HG03108 (cell line): ENCODE results near the gene TRIM9.
A peak's percentile ranks its signal among the peaks of the same experiment; 100 is the strongest.

ENCODE experiments used
- ATAC-seq: cut with Tn5 transposase; IDR thresholded peaks from one replicate; pipeline ENCODE4 v1.9.1; 2021; ENCODE audit warnings: moderate library complexity; ENCODE audit not compliant: unreplicated experiment

TRIM9 gene

GRCh38 chr14:51094901-51095853 is at the start of gene TRIM9:
Gene TRIM9, minus strand, starts transcription at chr14:51095105. Its CDS starts 166 bp downstream, at chr14:51094939.
- ATAC-seq = peak; percentile 97

DNA sequence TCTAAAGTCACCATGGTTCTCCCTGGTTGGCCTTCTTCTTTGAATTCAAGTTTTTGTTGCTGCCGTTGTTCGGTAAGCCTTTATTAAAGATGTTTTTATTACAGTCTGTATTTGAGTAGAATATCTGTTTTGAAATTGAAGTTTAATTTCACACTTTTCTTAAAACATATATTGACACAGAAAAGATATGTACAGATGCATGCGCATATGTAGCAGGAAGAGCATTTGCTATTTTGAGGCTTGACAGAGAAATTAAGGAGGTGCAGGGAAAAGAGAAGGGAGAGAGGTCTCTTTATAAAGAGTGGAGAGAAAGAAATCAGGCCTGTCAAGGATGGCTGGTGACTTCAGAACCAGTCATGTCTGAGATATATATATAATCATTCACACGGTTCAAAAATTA is 46.0 kb upstream of the TRIM9 start:
- ATAC-seq = no peak

- ATAC-seq = no peak
These were observed 45.4 kb upstream of the TRIM9 start for GRCh38 chr14:51140338-51140737.

- ATAC-seq = no peak
These were observed 44.3 kb upstream of the TRIM9 start for GRCh38 chr14:51139121-51139681.

- no peak for ATAC-seq
These were observed 43.6 kb upstream of the TRIM9 start for GRCh38 chr14:51138404-51139103.

DNA sequence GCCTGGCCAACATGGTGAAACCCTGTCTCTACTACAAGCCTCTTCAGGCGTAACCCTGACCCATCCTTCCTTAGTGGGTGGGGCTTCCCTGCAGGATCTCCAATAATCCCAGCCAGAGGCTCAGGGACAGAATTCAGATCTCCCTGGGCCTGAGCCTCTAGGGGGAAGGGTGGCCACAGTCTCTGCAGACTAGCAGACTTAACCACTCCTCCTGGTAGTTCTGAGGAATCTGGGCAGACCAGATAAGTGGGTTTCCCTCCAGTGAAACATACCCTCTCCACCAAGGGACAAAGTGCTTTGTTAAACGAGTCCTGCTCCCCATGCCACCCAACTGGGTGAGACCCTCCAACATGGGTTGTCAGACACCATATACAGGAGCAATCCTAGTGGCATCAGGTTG is 36.6 kb upstream of the TRIM9 start:
- ATAC-seq = no peak

DNA sequence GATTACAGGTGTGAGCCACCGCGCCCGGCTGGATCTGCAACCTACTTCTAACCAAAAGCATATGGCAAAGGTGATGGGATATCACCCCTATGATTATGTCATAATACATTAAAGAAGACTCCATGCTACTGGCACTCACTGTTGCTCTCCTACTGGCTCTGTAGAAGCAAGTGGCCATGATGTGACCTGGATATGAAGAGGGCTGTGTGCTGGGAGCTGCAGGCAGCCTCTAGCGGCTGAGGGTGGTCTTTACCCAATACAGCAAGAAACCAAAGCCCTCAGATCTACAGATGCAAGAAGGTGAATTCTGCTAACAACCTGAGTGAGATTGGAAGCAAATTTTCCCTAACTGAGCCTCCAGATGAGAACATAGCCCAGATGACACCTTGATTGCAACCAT is 34.2 kb upstream of the TRIM9 start:
- ATAC-seq = no peak

- ATAC-seq = no peak
These were observed 29.1 kb upstream of the TRIM9 start for GRCh38 chr14:51124029-51124428.

DNA sequence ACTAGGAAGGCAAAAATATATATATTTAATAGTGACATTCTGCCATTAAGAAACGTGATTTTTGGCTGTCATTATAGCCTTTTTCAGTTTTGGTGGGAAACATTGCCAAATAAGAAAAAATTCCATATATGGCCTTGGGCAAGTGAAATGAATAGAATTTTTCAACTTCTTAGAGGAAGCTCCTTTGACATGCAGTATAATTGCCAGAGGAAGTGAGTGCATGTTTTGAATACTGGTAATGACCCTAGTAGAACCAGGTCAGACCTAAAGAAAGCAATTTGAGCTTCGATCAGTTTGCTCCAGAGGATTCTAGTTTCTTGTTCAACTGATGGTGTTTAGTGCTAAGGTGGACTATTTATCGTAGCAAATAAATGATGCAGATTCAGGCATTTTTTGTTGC is 26.2 kb upstream of the TRIM9 start:
- no peak for ATAC-seq

DNA sequence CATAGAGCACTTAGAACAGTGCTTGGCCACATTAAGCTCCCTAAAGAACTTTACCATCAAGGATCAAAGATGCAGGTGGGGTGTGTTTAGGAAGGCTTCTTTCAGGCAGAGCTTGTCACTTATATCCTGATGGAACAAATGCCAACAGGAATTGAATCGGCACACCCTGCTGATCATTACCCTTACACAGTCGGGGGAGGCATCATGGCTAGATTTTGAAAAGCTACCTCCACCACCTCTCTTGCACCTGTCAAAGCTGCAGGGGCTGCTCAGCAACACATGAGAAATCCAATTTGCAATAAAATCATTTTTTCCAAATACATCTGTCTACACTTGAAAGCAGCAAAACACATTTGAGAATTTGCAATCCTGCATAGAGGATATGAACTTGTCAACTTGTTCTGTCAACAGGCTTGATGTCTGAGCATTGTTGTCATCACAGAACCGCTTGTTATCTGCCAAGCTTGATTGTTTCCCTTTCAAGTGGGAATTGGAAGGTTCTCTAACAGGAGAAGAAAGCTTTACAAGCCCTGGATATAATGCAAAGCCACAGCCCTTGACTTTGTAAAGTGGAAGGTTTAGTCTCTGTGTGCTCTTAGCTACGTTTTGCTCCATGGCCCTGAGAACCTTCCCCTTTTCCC is 24.6 kb upstream of the TRIM9 start:
- no peak for ATAC-seq

GRCh38 chr14:51118993-51119392 is 24.1 kb upstream of the TRIM9 start:
- ATAC-seq = no peak

- ATAC-seq = no peak
These were observed 22.7 kb upstream of the TRIM9 start for GRCh38 chr14:51117593-51117992.

DNA sequence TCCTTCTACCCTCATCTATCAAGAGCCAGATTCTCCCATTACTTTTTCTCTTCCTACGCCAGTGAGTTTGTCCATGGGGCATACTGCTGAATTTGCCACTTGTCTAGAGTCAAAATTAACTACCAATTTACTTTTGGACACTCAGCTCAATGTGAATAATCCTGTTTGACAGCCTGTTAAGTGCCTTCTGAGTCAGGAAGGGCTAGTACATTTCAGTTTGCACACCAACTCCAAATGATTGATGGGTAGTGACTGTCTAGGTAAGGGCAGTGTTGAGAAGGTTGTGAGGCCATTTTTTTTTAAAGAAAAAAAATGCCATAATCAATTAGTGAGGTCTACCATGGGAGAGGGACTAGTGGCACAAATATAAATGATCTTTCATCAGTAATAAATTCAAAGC is 21.8 kb upstream of the TRIM9 start:
- no peak for ATAC-seq

GRCh38 chr14:51109651-51110050 is 14.7 kb upstream of the TRIM9 start:
- ATAC-seq = no peak

GRCh38 chr14:51107801-51108200 is 12.9 kb upstream of the TRIM9 start:
- ATAC-seq = no peak

DNA sequence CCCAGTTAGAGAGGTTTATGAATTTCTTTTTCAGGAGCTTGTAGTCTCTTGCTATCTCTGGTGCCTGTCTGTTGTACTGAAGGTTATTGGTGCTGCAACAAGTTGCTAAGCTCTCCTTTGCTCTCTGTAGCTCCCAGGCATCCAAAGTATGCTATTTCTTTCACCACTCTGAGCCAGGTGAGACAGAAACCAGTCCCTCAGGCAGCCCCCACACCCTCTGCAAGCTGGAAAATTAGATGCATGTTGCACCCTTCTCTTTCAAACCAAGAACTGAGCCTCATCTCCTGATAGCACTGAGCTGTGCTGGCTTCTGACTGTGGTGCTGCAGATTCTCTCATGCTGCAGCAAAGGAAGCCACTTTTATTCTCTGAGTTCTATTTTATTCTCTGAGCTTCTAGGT is 9.6 kb upstream of the TRIM9 start:
- no peak for ATAC-seq

DNA sequence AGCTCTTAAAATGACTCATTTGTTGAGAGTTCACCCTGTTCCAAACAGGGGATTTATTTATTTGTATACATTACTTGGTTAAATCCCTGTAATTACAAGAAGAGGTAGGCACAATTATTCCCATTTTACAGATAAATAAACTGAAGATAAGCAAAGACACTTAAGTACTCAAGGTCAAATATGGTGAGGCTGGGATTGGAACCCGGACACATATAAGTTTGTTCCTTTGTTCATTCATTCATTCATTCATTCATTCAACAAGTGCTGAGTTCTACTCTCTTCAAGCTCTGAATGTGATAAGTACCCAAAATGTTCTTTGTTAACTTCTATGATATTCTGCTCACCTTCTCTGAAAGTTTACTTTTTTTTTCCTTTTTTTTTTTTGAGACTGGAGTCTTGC is 2.4 kb upstream of the TRIM9 start:
- ATAC-seq = no peak

- ATAC-seq = no peak
These were observed 2.0 kb upstream of the TRIM9 start for GRCh38 chr14:51096870-51097269.

- no peak for ATAC-seq
These were observed 1.2 kb upstream of the TRIM9 start for GRCh38 chr14:51095854-51096823.

GRCh38 chr14:51094282-51094821 is 553 bp downstream of the TRIM9 start:
- ATAC-seq = no peak
